K562 (cell line): Measurements from ENCODE around the gene CD14. TPM values are rescaled to one million over a fixed set of nuclear protein-coding genes. Genes with fewer than 3 reads are reported as not detected.

Experiments used
- ATF3 ChIP-seq, 2 experiments: fragments of 450-650 bp in 1 of 2; sonication (generic) in 1 of 2; formaldehyde crosslinking in 1 of 2; IDR thresholded peaks in 1 of 2; conservative IDR thresholded peaks in 1 of 2; 2 replicates each; pipeline versions ENCODE4 v1.6.1 to v1.8.1; 2016 to 2023; ENCODE audit warnings: mild to moderate bottlenecking in 2 of 2, moderate library complexity in 2 of 2, inconsistent platforms in 1 of 2, missing genetic modification reagents in 1 of 2
- CREM ChIP-seq: IDR thresholded peaks from 2 replicates; pipeline ENCODE4 v1.6.1; 2014; ENCODE audit warnings: antibody characterized with exemption, low read depth
- E2F3 ChIP-seq: fragments of 250-450 bp; sonication (Bioruptor Pico); IDR thresholded peaks from 2 replicates; pipeline ENCODE4 v1.4.0; 2020; ENCODE audit warnings: mild to moderate bottlenecking
- ETV6 ChIP-seq, 3 experiments: fragments of 150-350 bp in 1 of 3; sonication (generic) in 1 of 3; formaldehyde crosslinking in 1 of 3; IDR thresholded peaks; 2 replicates each; pipeline versions ENCODE4 v1.6.1 to v1.8.0; 2014 to 2022; ENCODE audit warnings: borderline replicate concordance in 2 of 3, low read depth in 2 of 3, antibody characterized with exemption in 1 of 3, low read length in 1 of 3, mild to moderate bottlenecking in 1 of 3, missing genetic modification reagents in 1 of 3
- HMG20A ChIP-seq: fragments of 450-650 bp; formaldehyde crosslinking; conservative IDR thresholded peaks from 2 replicates; pipeline ENCODE4 v1.4.0; 2020; ENCODE audit warnings: mild to moderate bottlenecking, mixed read lengths
- MAFK ChIP-seq: IDR thresholded peaks from 2 replicates; pipeline ENCODE4 v1.6.1; 2011; ENCODE audit warnings: low read length, improper control_type of control experiment
- NR3C1 ChIP-seq: sonication (generic); formaldehyde crosslinking; IDR thresholded peaks from 2 replicates; pipeline ENCODE4 v1.8.1; 2022; ENCODE audit warnings: missing genetic modification reagents
- PRMT5 ChIP-seq: sonication (generic); formaldehyde crosslinking; IDR thresholded peaks from 2 replicates; pipeline ENCODE4 v1.5.0; 2020; ENCODE audit warnings: missing genetic modification reagents
- RBM22 ChIP-seq: fragments of 200-400 bp; formaldehyde crosslinking; IDR thresholded peaks from 2 replicates; pipeline ENCODE4 v1.6.1; 2018; ENCODE audit warnings: low read length, low read depth; ENCODE audit not compliant: poor library complexity, severe bottlenecking
- SAP30 ChIP-seq: fragments of 200-600 bp; sonication (generic); IDR thresholded peaks from 2 replicates; pipeline ENCODE4 v1.6.1; 2012; ENCODE audit warnings: borderline replicate concordance, low read depth, mild to moderate bottlenecking, moderate library complexity, low read length, control low read depth, inconsistent platforms; ENCODE audit not compliant: insufficient read depth, poor library complexity, severe bottlenecking
- SREBF2 ChIP-seq: sonication (generic); formaldehyde crosslinking; IDR thresholded peaks from 2 replicates; pipeline ENCODE4 v1.4.0; 2020; ENCODE audit warnings: mild to moderate bottlenecking, missing genetic modification reagents
- ZBTB5 ChIP-seq: fragments of 450-650 bp; IDR thresholded peaks from 2 replicates; pipeline ENCODE4 v1.6.1; 2017; ENCODE audit warnings: antibody characterized with exemption
- ZNF133 ChIP-seq: fragments of 250-450 bp; sonication (Bioruptor Pico); IDR thresholded peaks from 2 replicates; pipeline ENCODE4 v1.4.0; 2020; ENCODE audit warnings: mild to moderate bottlenecking
- ZNF263 ChIP-seq: sonication (generic); formaldehyde crosslinking; IDR thresholded peaks from 2 replicates; pipeline ENCODE4 v1.8.0; 2022; ENCODE audit warnings: mild to moderate bottlenecking, missing genetic modification reagents, borderline replicate concordance
- ZNF407 ChIP-seq: fragments of 450-650 bp; IDR thresholded peaks from 2 replicates; pipeline ENCODE4 v1.6.1; 2016; ENCODE audit warnings: low read depth
- polyA plus RNA-seq, 8 experiments: library from polyadenylated mRNA; depleted of rRNA in 4 of 8; stranded (reverse) in 5 of 8; unstranded in 3 of 8; fragments of >200 nt; fragmentation: Nextera tagmentation in 2 of 8; fragmentation: Illumina TruSeq in 1 of 8; extraction: Ambion mirVana in 2 of 8; extraction: Trizol in 1 of 8; gene quantifications; 2 replicates each; pipeline versions ENCODE4 v1.2.1 to v1.2.3, GENCODE V29; 2011 to 2014; ENCODE audit warnings: inconsistent platforms in 1 of 8, missing spikeins in 1 of 8
- total RNA-seq, 7 experiments: library from RNA; depleted of rRNA in 6 of 7; stranded (reverse); fragments of >200 nt in 6 of 7; fragmentation: Illumina TruSeq in 2 of 7; extraction: Trizol in 2 of 7; gene quantifications; 2 replicates each; pipeline versions ENCODE4 v1.2.1 to v1.2.3, GENCODE V29; 2011 to 2021; ENCODE audit warnings: low replicate concordance in 1 of 7

The CD14 gene
- total and polyA plus RNA-seq, 9 of the 15 experiments (the other 6 are each of a cell fraction or from before 2014, with no cell fraction given): 0.07 to 0.47 (median 0.14) TPM; not detected in 2

GRCh38 chr5:140639148-140639981 lies 6.4 kb upstream of the CD14 start, which contains the start of gene TMCO6 (continued):
- TF ChIP-seq ZNF407 (no peak), ETV6 (IDR thresholded peaks at IDR 0.05; ENCODE audit: borderline replicate concordance in 1 of 2, low read depth in 2 of 2, low read length in 1 of 2) (peak in 1 of 2 experiments; percentile 29; a peak in 1 of 4 replicates), ETV6 (CRISPR knock-in tag; IDR thresholded peaks at IDR 0.05; ENCODE audit: borderline replicate concordance) (no peak), ZBTB5 (no peak), SREBF2 (CRISPR knock-in tag) (0 out of 2 replicates have a peak, but pooled peaks have one; percentile 26), ZNF133 (CRISPR knock-in tag) (no peak), HMG20A (no peak), NR3C1 (CRISPR knock-in tag) (no peak), RBM22 (peak; percentile 47), PRMT5 (CRISPR knock-in tag) (no peak), E2F3 (CRISPR knock-in tag) (no peak), ZNF263 (CRISPR knock-in tag) (no peak), CREM (peak; percentile 81), SAP30 (peak; percentile 74), ATF3 (IDR thresholded peaks at IDR 0.05) (peak; percentile 36; the same call in 1 of the 2 replicates), ATF3 (CRISPR knock-in tag; conservative IDR thresholded peaks at IDR 0.05) (no peak), MAFK (0 out of 2 replicates have a peak, but pooled peaks have one; percentile 4)
